Panc1 (cell line): ENCODE data around the gene PSMB10. TPM values are rescaled to one million over a fixed set of nuclear protein-coding genes. Genes with fewer than 3 reads are reported as not detected.

Source experiments
- ATAC-seq: fragments of 200-7000 bp; cut with Tn5 transposase; 2 replicates; pipeline ENCODE4 v1.9.1; 2020; ENCODE audit warnings: mild to moderate bottlenecking, moderate library complexity
- BruUV-seq: library from RNA; stranded (reverse); fragments of 400-500 nt; replicated peaks from 2 replicates; lab custom pipeline; 2021; lab: Mats Ljungman, UMichigan
- CTCF ChIA-PET: fragments of 300-600 bp; sonication (Branson Sonifier 250); formaldehyde crosslinking; loops from one replicate; lab custom pipeline; 2022; ENCODE audit warnings: antibody characterized with exemption; lab: Charles Lee
- POLR2A ChIA-PET: fragments of 300-600 bp; sonication (Branson Sonifier 250); formaldehyde crosslinking; loops from one replicate; lab custom pipeline; 2022; ENCODE audit warnings: antibody characterized with exemption; lab: Charles Lee
- DNase-seq: peaks from one replicate; pipeline ENCODE4 v3.0.0-alpha.2; 2010; ENCODE audit warnings: low read depth, low spot score
- H3K27ac ChIP-seq: 2 replicates; pipeline ENCODE4 v1.5.1; 2011; ENCODE audit warnings: mild to moderate bottlenecking, low read length, inconsistent platforms
- H3K27me3 ChIP-seq: fragments of 200-500 bp; sonication (Bioruptor generic); 2 replicates; pipeline ENCODE4 v1.6.0; 2014; ENCODE audit warnings: low read length, inconsistent platforms; ENCODE audit not compliant: control insufficient read depth, insufficient read depth
- H3K36me3 ChIP-seq: fragments of 200-500 bp; sonication (Bioruptor generic); 2 replicates; pipeline ENCODE4 v1.5.1; 2014; ENCODE audit warnings: inconsistent platforms, mild to moderate bottlenecking, low read length, moderate library complexity; ENCODE audit not compliant: control insufficient read depth, insufficient read depth
- H3K4me1 ChIP-seq: 2 replicates; pipeline ENCODE4 v1.5.1; 2011; ENCODE audit warnings: inconsistent platforms, mild to moderate bottlenecking, low read length, moderate library complexity; ENCODE audit not compliant: control insufficient read depth, insufficient read depth
- H3K4me3 ChIP-seq, 2 experiments: 2 replicates each; pipeline ENCODE4 v1.5.1; 2011 to 2012; ENCODE audit warnings: low read depth in 2 of 2, low read length in 2 of 2, mild to moderate bottlenecking in 2 of 2, inconsistent platforms in 1 of 2, moderate library complexity in 1 of 2
- H3K9me3 ChIP-seq: fragments of 200-500 bp; sonication (Bioruptor generic); 2 replicates; pipeline ENCODE4 v1.5.1; 2014; ENCODE audit warnings: low read depth, mild to moderate bottlenecking, inconsistent platforms, low read length, moderate library complexity; ENCODE audit not compliant: control insufficient read depth, insufficient read depth
- POLR2AphosphoS5 ChIP-seq: IDR thresholded peaks from 2 replicates; pipeline ENCODE4 v1.6.1; 2012; ENCODE audit warnings: mild to moderate bottlenecking, low read depth, low read length, moderate library complexity
- SIN3A ChIP-seq: IDR thresholded peaks from 2 replicates; pipeline ENCODE4 v1.6.1; 2012; ENCODE audit warnings: low read depth, mild to moderate bottlenecking, low read length, moderate library complexity, borderline replicate concordance; ENCODE audit not compliant: insufficient read depth
- TCF7L2 ChIP-seq: IDR thresholded peaks from 2 replicates; pipeline ENCODE4 v1.6.1; 2011; ENCODE audit warnings: mild to moderate bottlenecking, low read depth, low read length, inconsistent platforms
- in situ Hi-C: cut with HindIII; loops from 2 replicates; pipeline ENCODE4 v1.10.0; 2016; ENCODE audit warnings: low sequenced_read_pairs, low pct_unique_long_range_greater_than_20kb
- intact Hi-C: fragments of 100-400 bp; cut with micrococcal nuclease; formaldehyde crosslinking; loops from one replicate; pipeline ENCODE4 v1.10.0; 2022; ENCODE audit not compliant: unreplicated experiment
- total RNA-seq: library from RNA; stranded (reverse); gene quantifications from one replicate; pipeline ENCODE4 v1.2.1, GENCODE V29; 2021; ENCODE audit not compliant: unreplicated experiment
- TF ChIP-seq, protein P1 (sequence below): fragments of 450-650 bp; IDR thresholded peaks from 2 replicates; pipeline ENCODE4 v1.5.1; 2017; ENCODE audit warnings: mild to moderate bottlenecking
- TF ChIP-seq, protein P2 (sequence below), 2 experiments: IDR thresholded peaks; 2 replicates each; pipeline ENCODE4 v1.6.1; 2011 to 2012; ENCODE audit warnings: low read depth in 2 of 2, control low read depth in 1 of 2, low read length in 1 of 2, mild to moderate bottlenecking in 1 of 2, moderate library complexity in 1 of 2; ENCODE audit not compliant: insufficient read depth in 1 of 2

Gene PSMB10
- total RNA-seq, 1 experiment from 2014 or later = 47.7 TPM

- in situ Hi-C loops = no loop called here
- H3K27me3 ChIP-seq = no peaks in the 10 kb centered on the region
- CTCF ChIA-PET = no interaction called here
- ATAC-seq (no peak), DNase-seq (no peak)
- H3K4me3 ChIP-seq = no peak overlapping the region
- H3K36me3 ChIP-seq = no peaks in the 10 kb centered on the region; the same call in 1 of the 2 replicates
- no peaks in the 10 kb centered on the region for H3K9me3 ChIP-seq
- no peak overlapping the region for H3K27ac ChIP-seq
- intact Hi-C loops = no loop called here
- BruUV-seq = no TSS peak
- peaks cover 4% of the 10 kb centered on the region for H3K4me1 ChIP-seq
- POLR2A ChIA-PET = no interaction called here
- TF ChIP-seq, protein P1, sequence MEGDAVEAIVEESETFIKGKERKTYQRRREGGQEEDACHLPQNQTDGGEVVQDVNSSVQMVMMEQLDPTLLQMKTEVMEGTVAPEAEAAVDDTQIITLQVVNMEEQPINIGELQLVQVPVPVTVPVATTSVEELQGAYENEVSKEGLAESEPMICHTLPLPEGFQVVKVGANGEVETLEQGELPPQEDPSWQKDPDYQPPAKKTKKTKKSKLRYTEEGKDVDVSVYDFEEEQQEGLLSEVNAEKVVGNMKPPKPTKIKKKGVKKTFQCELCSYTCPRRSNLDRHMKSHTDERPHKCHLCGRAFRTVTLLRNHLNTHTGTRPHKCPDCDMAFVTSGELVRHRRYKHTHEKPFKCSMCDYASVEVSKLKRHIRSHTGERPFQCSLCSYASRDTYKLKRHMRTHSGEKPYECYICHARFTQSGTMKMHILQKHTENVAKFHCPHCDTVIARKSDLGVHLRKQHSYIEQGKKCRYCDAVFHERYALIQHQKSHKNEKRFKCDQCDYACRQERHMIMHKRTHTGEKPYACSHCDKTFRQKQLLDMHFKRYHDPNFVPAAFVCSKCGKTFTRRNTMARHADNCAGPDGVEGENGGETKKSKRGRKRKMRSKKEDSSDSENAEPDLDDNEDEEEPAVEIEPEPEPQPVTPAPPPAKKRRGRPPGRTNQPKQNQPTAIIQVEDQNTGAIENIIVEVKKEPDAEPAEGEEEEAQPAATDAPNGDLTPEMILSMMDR = no peak
- TF ChIP-seq, protein P2, sequence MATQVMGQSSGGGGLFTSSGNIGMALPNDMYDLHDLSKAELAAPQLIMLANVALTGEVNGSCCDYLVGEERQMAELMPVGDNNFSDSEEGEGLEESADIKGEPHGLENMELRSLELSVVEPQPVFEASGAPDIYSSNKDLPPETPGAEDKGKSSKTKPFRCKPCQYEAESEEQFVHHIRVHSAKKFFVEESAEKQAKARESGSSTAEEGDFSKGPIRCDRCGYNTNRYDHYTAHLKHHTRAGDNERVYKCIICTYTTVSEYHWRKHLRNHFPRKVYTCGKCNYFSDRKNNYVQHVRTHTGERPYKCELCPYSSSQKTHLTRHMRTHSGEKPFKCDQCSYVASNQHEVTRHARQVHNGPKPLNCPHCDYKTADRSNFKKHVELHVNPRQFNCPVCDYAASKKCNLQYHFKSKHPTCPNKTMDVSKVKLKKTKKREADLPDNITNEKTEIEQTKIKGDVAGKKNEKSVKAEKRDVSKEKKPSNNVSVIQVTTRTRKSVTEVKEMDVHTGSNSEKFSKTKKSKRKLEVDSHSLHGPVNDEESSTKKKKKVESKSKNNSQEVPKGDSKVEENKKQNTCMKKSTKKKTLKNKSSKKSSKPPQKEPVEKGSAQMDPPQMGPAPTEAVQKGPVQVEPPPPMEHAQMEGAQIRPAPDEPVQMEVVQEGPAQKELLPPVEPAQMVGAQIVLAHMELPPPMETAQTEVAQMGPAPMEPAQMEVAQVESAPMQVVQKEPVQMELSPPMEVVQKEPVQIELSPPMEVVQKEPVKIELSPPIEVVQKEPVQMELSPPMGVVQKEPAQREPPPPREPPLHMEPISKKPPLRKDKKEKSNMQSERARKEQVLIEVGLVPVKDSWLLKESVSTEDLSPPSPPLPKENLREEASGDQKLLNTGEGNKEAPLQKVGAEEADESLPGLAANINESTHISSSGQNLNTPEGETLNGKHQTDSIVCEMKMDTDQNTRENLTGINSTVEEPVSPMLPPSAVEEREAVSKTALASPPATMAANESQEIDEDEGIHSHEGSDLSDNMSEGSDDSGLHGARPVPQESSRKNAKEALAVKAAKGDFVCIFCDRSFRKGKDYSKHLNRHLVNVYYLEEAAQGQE (IDR thresholded peaks at IDR 0.05; ENCODE audit: insufficient read depth in 1 of 2, low read depth in 2 of 2, low read length in 1 of 2) = no peak
- TF ChIP-seq SIN3A = no peak
- TF ChIP-seq TCF7L2 = no peak
- TF ChIP-seq POLR2AphosphoS5 = no peak
Observed at GRCh38 chr16:67961551-67961957, 24.9 kb upstream of the PSMB10 start.

DNA sequence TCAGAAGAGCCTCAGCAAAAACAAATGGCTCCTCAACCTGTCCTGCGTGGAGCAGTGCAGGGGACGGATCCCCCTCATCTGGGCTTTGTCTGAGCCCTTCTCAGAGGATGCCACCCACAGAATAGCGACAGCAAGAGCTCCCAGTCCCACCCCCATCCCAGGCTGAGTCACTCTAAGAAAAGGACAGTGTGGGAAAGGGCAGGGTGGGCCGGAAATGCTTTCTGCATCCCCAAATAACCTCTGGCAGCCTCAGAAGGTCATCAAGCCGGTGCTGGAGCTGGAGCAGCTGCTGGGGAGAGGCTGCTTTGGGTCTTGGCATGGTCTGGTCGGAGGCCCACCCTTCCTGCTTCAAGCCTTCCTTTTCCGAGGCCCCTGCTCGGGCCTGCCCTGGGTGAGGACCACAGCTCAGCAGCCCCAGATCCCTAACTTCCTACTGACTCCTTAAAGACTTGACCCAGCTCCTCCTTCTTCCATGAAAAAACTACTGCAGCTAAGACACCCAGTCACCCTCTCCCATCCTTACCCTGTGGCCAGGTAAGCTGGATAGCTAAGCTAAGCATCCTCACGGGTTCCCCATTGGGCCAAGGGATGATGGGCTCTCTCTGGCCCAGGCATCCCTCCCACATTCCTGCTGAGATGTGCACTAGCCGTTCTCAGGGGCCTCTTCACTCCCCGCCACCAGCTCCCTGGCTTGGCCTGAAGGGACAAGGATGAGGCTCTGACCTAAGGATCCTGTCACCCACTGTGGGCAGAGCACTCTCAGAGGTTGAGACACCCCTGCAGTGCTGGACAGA is 23.1 kb upstream of the PSMB10 start:
- intact Hi-C loops (no loop called here), in situ Hi-C loops (no loop called here)
- no peaks in the 10 kb centered on the region; the same call in 1 of the 2 replicates for H3K36me3 ChIP-seq
- TF ChIP-seq TCF7L2 (no peak), POLR2AphosphoS5 (no peak), SIN3A (no peak)
- TF ChIP-seq, protein P1 = no peak
- TF ChIP-seq, protein P2 (IDR thresholded peaks at IDR 0.05; ENCODE audit: insufficient read depth in 1 of 2, low read depth in 2 of 2, low read length in 1 of 2) = no peak
- no peaks in the 10 kb centered on the region for H3K9me3 ChIP-seq
- H3K27ac ChIP-seq = no peak overlapping the region
- CTCF ChIA-PET = interaction anchor here (1.6 kb wide), 1 partner anchor 18 kb away, joined by 3 read pairs; no protein-coding TSS in a partner anchor
- no peaks in the 10 kb centered on the region for H3K4me1 ChIP-seq
- no peaks in the 10 kb centered on the region for H3K27me3 ChIP-seq
- no peak for DNase-seq
- no peak for ATAC-seq
- no TSS peak for BruUV-seq
- no peak overlapping the region for H3K4me3 ChIP-seq
- POLR2A ChIA-PET = interaction anchor here (0.5 kb wide), 1 partner anchor 27 kb away, joined by 4 read pairs; no protein-coding TSS in a partner anchor
